ENCODE data around the gene TMEM270.
"Not testable (repeated sequence)": the region's sequence is repeated elsewhere in the genome, so short reads cannot be mapped to it uniquely, and the experiment has no call there.

TMEM270 gene

DNA sequence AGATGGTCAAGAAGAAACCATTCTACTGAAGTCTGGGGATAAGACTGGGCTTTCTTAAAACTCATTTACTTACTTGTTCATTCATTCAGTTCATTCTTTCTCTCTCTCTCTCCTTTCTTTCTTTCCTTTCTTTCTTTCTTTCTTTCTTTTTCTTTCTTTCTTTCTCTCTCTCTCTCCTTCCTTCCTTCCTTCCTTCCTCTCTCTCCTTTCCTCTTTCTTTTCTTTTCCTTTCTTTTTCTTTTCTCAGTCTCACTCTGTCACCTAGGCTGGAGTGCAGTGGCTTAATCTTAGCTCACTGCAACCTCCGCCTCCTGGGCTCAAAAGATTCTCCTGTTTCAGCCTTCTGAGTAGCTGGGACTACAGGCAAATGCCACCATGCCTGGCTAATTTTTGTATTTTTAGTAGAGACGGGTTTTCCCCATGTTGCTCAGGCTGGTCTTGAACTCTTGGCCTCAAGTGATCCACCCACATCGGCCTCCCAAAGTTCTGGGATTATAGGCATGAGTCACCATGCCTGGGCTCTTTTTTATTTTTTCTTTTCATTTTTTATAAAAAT lies 24.0 kb downstream of the TMEM270 start:
- H3K4me1 Mint-ChIP-seq (ENCODE audit: low read depth); H3K36me3 Mint-ChIP-seq (ENCODE audit: low read depth); H3K27me3 Mint-ChIP-seq (ENCODE audit: low read depth); H3K27ac Mint-ChIP-seq; H3K9me3 Mint-ChIP-seq; H3K4me3 Mint-ChIP-seq: not testable (repeated sequence)

DNA sequence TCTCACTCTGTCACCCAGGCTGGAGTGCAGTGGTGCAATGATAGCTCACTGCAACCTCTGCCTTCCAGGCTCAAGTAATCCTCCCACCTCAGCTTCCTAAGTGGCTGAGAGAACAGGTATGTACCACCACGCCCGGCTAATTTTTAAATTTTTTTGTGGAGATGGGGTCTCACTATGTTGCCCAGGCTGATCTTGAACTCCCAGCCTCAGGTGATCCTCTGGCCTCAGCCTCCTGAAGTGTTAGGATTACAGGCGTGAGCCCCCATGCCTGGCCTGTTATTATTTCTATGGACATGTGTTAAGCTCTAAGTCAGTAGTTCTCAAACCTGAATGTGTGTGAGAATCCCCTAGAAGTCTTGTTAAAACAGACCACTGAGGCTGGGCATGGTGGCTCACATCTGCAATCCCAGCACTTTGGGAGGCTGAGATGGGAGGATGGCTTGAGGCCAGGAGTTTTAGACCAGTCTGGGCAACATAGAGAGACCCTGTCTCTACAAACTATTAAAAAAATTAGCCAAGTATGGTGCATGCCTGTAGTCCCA lies 24.5 kb downstream of the TMEM270 start:
- H3K36me3 Mint-ChIP-seq (ENCODE audit: low read depth) = no peaks in the 10 kb centered on the region
- no peak overlapping the region for H3K27ac Mint-ChIP-seq
- no peaks in the 10 kb centered on the region for H3K4me1 Mint-ChIP-seq (ENCODE audit: low read depth)
- H3K4me3 Mint-ChIP-seq = no peak overlapping the region
- no peaks in the 10 kb centered on the region for H3K9me3 Mint-ChIP-seq
- peaks cover 7% of the 10 kb centered on the region for H3K27me3 Mint-ChIP-seq (ENCODE audit: low read depth)

DNA sequence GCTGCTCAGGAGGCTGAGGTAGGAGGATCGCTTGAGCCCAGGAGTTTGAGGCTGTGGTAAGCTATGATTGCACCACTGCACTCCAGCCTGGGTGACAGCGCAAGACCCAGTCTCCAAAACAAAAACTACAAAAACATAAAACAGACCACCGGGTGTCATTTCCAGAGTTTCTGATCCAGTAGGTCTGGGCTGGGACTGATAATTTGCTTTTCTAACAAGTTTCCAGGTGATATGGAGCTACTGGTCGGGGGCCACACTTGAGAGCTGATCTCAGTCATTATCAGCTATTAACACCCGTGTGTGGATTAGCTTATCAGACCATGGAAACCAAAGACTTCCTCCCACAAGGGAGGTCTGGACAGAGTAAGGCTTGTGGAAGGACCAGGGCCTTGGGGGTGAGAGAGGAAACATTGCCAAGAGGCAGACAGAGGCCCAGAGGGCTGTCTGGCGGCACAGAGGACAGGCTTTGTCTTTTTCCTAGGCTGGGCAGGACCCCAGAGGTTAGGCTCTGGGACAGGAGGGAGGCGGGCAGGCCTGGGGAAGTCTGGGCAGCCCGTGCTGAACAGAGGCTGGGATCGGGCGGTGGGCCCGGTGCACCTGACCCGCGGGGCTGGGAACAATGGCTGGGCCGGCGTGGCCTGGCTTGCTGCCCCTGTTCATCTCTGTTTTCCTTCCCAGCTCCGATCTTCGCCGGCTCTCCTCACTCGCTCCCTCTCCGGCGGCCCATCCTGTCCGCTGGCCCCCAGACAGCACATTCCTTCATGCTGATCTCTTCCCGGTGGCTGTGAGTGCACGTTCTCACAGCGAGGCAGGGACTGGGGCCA lies 25.2 kb downstream of the TMEM270 start:
- peaks cover 7% of the 10 kb centered on the region for H3K27me3 Mint-ChIP-seq (ENCODE audit: low read depth)
- H3K27ac Mint-ChIP-seq = no peak overlapping the region
- no peaks in the 10 kb centered on the region for H3K9me3 Mint-ChIP-seq
- no peaks in the 10 kb centered on the region for H3K36me3 Mint-ChIP-seq (ENCODE audit: low read depth)
- no peaks in the 10 kb centered on the region for H3K4me1 Mint-ChIP-seq (ENCODE audit: low read depth)
- no peak overlapping the region for H3K4me3 Mint-ChIP-seq

DNA sequence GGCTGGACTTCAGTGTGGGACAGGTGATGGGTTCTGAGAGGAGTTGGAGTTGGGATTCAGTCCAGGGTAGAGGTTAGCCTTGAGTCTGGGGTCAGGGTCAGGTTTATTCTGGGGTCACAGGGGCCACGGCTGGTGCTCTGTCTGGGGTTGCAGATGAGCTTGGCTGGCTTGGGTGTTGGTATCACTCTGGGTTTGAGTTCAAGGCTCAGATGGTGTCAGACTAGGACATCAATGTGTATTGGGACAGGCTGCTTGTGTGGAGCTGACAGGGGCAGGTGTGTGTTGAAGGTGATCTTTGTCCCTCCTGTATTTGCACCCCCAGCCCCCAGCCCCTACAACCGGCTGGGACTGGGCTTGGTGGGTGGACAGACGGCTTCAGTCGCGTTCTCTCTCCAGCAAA lies 26.8 kb downstream of the TMEM270 start:
- no peak overlapping the region for H3K27ac Mint-ChIP-seq

DNA sequence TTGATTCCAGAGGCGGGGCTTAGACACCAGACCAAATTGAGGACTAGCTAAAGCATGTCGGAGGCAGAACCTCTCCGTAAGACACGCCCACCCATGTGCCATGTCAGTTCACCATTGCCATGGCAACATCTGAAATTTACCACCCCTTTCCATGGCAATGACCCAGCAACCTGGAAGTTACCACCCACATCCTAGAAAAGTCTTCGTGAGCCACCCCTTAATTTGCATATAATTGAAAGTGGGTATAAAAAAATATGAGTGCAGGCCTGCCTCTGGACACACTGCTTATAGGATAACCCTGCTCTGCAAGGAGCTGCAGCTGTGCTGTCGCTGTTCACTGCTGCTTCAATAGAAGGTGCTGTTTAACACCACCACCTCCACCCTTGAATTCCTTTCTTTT lies 28.0 kb downstream of the TMEM270 start:
- Mint-ChIP-seq H3K4me1 (ENCODE audit: low read depth) (no peaks in the 10 kb centered on the region), H3K27me3 (ENCODE audit: low read depth) (peaks cover 7% of the 10 kb centered on the region), H3K36me3 (ENCODE audit: low read depth) (no peaks in the 10 kb centered on the region), H3K27ac (no peak overlapping the region), H3K9me3 (no peaks in the 10 kb centered on the region), H3K4me3 (no peak overlapping the region)

More for the DNA sequence above, 26.8 kb downstream of the TMEM270 start:
- Mint-ChIP-seq H3K9me3 (no peaks in the 10 kb centered on the region), H3K36me3 (ENCODE audit: low read depth) (no peaks in the 10 kb centered on the region), H3K4me3 (no peak overlapping the region), H3K27me3 (ENCODE audit: low read depth) (peaks cover 7% of the 10 kb centered on the region), H3K4me1 (ENCODE audit: low read depth) (no peaks in the 10 kb centered on the region)

DNA sequence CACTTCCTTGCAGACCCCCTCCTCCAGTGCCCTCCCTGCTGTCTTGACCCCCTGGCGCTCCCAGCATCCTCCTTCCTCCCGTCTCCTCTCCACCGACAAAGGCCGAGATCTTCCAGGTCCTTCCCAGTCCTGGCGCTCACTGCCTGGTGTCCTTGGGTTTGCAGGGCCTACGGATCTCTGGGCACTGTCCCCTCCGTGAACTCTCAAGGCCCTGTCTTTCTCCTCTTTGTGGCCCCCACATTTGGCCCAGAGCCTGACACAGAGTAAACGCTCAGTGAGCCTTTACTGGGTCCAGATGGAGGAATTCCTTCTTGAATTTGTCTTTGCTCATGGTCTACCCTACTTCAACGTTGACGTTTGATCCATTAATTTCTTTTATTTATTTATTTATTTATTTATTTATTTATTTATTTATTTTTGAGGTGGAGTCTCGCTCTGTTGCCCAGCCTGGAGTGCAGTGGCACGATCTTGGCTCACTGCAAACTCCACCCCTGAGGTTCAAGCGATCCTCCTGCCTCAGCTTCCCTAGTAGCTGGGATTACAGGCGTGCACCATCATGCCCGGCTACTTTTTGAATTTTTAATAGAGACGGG lies 29.7 kb downstream of the TMEM270 start:
- H3K36me3 Mint-ChIP-seq (ENCODE audit: low read depth) = no peaks in the 10 kb centered on the region
- peaks cover 7% of the 10 kb centered on the region for H3K27me3 Mint-ChIP-seq (ENCODE audit: low read depth)
- no peak overlapping the region for H3K27ac Mint-ChIP-seq
- peaks cover 1% of the 10 kb centered on the region for H3K9me3 Mint-ChIP-seq
- H3K4me3 Mint-ChIP-seq = no peak overlapping the region
- H3K4me1 Mint-ChIP-seq (ENCODE audit: low read depth) = no peaks in the 10 kb centered on the region

DNA sequence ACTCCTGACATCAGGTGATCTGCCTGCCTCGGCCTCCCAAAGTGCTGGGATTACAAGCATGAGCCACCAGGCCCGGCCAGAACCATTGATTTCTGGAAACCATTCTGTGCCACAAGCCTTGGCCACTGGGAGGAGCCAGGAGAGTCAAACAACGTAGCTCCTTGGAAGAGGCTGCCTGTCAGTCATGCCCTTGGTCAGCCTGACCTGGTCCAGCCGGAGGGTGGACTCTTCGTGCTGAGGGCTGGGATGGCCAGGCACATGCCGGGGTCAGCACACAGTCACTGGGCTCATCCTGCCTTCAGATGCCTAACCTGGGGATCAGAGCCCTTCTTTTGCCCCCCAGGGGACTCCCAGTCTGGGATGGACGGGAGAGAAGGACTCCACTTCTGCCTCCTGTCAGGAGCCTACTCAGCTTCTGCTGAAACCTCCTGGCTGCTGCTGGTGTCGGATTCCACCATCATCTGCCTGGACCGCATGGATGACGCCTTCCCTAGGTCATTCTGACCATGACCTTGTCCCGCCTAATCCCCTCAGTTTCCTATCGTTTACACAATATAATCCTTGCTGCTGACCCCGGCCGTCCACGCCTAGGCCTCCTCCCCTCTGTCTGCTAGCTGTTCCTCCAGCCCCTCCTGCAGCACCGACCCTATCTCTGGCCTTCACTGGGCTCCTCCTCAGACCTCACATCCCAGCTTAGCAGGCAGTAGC lies 30.4 kb downstream of the TMEM270 start:
- Mint-ChIP-seq H3K4me1 (ENCODE audit: low read depth) (no peaks in the 10 kb centered on the region), H3K9me3 (peaks cover 5% of the 10 kb centered on the region), H3K27ac (no peak overlapping the region), H3K27me3 (ENCODE audit: low read depth) (peaks cover 3% of the 10 kb centered on the region), H3K4me3 (no peak overlapping the region), H3K36me3 (ENCODE audit: low read depth) (no peaks in the 10 kb centered on the region)

DNA sequence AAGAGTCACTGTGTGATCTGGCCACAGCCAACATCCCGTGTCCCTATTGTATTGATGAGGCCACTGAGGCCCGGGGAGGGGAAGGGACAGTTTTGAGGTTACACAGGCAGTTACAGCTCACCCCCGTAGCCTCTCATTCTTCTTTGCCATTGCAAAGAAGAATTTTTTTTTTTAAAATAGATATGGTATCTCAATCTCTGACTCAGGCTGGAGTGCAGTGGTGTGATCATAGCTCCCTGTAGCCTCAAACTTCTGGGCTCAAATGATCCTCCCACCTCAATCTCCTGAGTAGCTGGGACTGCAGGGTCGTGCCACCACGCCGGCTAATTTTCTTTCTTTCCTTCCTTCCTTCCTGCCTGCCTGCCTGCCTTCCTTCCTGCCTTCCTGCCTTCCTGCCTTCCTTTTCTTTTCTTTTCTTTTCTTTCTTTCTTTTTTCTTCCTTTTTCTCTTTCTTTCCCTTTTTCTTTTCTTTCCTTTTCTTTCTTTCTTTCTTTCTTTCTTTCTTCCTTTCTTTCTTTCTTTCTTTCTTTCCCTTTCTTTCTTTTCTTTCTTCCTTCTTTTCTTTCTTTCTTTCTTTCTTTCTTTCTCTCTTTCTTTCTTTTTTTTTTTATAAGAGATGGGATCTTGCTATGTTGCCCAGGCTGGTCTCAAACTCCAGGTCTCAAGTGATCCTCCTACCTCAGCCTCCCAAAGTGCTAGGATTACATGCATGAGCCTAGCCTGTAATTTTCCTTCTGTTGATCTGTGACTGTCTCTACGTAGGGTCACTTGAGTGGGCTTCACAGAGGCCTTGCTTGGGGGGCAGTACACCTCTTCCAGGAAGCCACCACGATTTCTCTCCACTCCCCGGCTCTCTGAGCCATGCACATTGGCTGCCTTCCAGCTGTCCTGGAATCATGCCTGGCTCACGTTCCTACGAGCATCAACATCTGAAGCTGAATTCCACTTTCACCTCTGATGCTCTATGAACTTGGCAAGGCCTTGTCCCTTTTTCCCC lies 31.3 kb downstream of the TMEM270 start:
- Mint-ChIP-seq H3K27me3 (ENCODE audit: low read depth) (no peaks in the 10 kb centered on the region), H3K36me3 (ENCODE audit: low read depth) (no peaks in the 10 kb centered on the region), H3K4me1 (ENCODE audit: low read depth) (no peaks in the 10 kb centered on the region), H3K4me3 (no peak overlapping the region), H3K9me3 (peaks cover 5% of the 10 kb centered on the region), H3K27ac (no peak overlapping the region)

DNA sequence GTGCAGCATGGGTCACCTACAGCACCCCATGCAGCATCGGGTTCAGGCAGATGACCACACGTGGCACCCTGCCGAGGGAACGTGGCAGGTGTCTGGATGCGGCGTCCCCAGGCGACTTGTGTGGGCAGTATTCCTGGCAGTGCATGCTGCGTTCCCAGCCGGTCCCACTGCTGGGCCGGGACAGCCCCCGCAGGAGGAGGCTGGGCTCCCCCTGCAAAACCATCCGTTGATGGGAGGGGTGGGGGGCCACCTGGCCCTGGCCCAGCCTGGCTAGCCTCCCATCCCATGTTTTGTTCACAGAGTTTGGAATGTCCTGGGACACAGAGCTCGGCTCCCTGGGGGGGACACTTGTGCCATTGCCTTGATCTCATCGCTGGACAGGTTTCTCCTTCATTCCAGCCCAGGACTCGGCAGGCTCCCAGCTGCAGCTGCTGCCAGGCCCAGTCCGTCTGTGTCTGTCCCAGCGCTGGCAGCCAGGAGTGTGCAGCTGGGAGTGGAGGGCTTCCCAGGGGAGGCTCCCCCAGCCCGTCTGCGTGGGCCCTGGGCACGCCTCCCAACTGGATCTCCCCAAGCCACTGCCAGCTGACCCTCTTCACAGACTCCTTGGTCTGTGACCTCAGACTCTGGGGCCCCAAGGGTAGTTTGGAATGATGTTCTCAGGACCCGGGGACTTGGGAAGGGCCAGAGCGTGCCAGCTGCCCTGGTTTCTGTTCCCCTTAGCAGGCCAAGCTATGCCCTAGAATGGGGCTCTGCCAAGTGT lies 32.6 kb downstream of the TMEM270 start:
- H3K4me1 Mint-ChIP-seq (ENCODE audit: low read depth) = no peaks in the 10 kb centered on the region
- H3K9me3 Mint-ChIP-seq = peaks cover 5% of the 10 kb centered on the region
- no peaks in the 10 kb centered on the region for H3K27me3 Mint-ChIP-seq (ENCODE audit: low read depth)
- no peaks in the 10 kb centered on the region for H3K36me3 Mint-ChIP-seq (ENCODE audit: low read depth)
- no peak overlapping the region for H3K4me3 Mint-ChIP-seq
- no peak overlapping the region for H3K27ac Mint-ChIP-seq

DNA sequence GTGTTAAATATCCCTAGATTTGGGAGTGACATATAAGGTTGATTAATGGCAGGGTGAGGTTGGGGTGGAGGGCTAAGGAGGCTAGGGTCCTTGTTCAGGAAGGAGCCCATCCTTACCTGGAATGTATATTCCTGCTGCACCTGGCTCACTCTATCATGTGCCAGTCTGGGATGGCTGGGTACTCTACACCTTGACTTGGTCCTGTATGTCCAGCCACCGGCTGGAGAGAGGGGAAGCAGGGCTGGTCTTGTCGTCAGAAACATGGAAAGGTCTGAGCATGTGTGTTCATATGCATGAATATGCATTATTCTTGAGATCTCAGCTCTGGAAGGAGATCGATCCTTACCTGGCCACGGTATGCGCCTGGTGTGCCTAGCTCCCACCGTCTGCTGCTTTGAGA lies 33.2 kb downstream of the TMEM270 start:
- Mint-ChIP-seq H3K4me3 (no peak overlapping the region), H3K27me3 (ENCODE audit: low read depth) (no peaks in the 10 kb centered on the region), H3K9me3 (peaks cover 5% of the 10 kb centered on the region), H3K36me3 (ENCODE audit: low read depth) (no peaks in the 10 kb centered on the region), H3K4me1 (ENCODE audit: low read depth) (no peaks in the 10 kb centered on the region), H3K27ac (no peak overlapping the region)

DNA sequence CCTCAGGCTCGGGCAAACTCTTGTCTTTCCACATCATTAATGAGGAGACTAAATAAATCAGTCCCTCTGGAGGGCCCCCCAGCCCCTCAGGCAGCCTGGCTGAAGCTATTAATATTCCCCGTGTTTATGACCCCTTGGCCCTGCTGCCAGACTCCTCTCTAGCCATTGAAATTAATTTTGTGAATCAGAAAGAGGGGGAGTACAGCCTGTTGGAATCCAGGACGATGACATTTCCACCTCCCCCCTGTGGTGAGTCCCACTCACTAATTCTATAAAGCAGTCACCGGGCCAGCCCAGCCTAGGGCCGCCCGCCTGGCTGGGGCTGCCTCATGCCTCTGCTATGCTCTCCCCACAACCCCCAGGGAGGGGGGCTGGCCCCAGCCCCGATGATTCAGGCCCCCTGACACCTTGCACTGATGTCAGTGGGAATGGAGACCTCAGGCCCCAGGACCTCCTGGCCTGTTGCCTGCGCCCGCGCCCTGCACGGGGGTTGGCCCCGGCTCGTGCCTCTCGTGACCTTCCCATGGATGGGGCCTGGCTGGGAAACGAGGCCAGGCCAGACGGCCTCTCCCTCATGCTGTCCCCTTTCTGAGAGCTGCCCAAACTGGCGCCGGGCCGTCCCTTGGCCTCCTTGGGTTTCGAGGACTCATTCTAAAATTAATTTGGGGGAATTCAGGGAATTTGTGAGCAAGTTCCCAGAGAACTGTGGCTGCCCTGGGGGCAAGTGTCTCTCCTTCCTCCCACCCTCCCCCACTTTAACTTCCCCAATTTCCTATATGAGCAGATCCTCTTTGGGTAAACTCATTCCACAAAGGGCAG lies 34.0 kb downstream of the TMEM270 start:
- Mint-ChIP-seq H3K27me3 (ENCODE audit: low read depth) (no peaks in the 10 kb centered on the region), H3K9me3 (peaks cover 5% of the 10 kb centered on the region), H3K36me3 (ENCODE audit: low read depth) (no peaks in the 10 kb centered on the region), H3K27ac (no peak overlapping the region), H3K4me3 (no peak overlapping the region), H3K4me1 (ENCODE audit: low read depth) (no peaks in the 10 kb centered on the region)

DNA sequence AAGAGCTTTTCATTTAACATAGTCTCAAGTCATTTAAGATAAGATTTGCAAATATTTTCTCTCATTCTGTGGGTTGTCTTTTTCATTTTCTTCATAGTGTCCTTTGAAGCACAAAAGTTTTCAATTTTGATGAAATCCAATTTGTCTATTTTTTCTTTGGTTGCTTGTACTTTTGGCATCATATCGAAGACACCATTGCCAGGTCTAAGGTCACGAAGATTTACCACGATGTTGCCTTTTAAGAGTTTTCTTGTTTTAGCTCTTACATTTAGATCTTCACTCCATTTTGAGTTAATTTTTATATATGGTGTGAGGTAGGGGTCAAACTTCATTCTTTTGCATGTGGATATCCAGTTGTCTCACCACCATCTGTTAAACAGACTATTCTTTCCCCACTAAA lies 34.7 kb downstream of the TMEM270 start:
- no peak overlapping the region for H3K27ac Mint-ChIP-seq
- H3K36me3 Mint-ChIP-seq (ENCODE audit: low read depth) = no peaks in the 10 kb centered on the region
- no peak overlapping the region for H3K4me3 Mint-ChIP-seq
- H3K27me3 Mint-ChIP-seq (ENCODE audit: low read depth) = no peaks in the 10 kb centered on the region
- peaks cover 5% of the 10 kb centered on the region for H3K9me3 Mint-ChIP-seq
- no peaks in the 10 kb centered on the region for H3K4me1 Mint-ChIP-seq (ENCODE audit: low read depth)

Measured in T-helper 1 cell treated with Interleukin-12 subunit alpha and Interleukin-12 subunit beta and Interleukin-4 antibody, amounts not matched to agents 30 μg/mL and 1 μg/mL, for 36 hours (primary cell).